SIG-M5 treated with dmso at 0.1 percent for 504 hours (cell line): ENCODE results near the gene APOL6.

ENCODE experiments used
- DNase-seq: peaks from one replicate; lab custom pipeline; 2025; ENCODE audit not compliant: unreplicated experiment; lab: John Stamatoyannopoulos, UW

The APOL6 gene

DNA sequence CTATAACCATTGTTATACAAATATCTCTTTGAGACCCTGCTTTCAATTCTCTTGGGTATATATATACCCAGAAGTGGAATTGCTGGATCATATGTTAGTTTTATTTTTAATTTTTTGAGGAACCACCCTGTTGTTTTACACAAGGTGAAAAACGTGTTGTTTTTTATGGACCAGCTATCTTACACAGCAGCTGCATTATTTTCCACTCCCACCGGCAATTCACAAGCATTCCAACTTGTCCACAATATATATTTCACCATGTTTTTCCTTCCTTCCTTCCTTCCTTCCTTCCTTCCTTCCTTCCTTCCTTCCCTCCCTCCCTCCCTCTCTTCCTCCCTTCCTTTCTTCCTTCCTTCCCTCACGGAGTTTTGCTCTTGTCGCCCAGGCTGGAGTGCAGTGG, 63.1 kb downstream of the APOL6 start:
- DNase-seq, result no peak

DNA sequence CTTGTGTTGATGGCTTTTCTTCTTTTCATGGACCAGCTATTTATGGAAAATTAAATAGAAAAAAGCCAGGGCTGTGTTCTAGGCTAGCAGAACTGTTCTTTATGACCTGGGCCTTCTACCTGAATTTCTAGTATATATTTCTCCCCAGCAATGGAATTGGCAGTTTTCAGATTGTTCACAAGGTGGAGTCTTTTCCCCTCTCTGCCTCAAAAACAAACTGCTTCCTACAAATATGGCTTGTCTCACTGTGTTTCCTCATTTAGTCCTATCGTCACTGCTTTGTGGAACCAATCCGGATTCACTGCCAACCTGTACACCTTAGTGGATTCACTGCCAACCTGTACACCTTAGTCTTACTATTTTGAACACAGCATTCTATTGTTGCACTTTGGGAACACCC, 64.4 kb downstream of the APOL6 start:
- DNase-seq, result no peak

DNA sequence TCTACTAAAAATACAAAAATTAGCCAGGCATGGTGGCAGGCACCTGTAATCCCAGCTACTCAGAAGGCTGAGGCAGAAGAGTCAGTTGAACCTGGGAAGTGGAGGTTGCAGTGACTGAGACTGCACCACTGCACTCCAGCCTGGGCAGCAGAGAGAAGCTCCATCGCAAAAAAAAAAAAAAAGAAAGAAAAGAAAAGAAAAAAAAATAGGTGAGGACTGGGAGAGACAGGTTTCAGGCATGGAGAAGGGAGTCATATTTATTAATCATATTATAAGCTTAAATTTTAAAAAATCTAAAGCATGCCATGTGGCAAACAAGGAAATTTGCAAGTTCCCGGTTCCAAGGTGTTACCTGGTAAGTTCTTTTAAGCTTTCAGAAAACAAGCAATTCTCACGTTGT, 69.3 kb downstream of the APOL6 start, which contains the start of gene APOL5:
TSS of gene APOL5 (plus strand) at position 301 of the 400 bp plus-strand sequence. CDS start at position 301, 0 bp downstream.
- DNase-seq, result no peak
